HCT116 (cell line): ENCODE data around the gene CTNNA2. TPM values are rescaled to one million over a fixed set of nuclear protein-coding genes. Genes with fewer than 3 reads are reported as not detected.

Source experiments
- ATAC-seq: fragments of 200-7000 bp; cut with Tn5 transposase; 2 replicates; pipeline ENCODE4 v1.9.1; 2020; ENCODE audit warnings: mild to moderate bottlenecking, moderate library complexity
- BruUV-seq: library from RNA; stranded (reverse); fragments of 400-500 nt; replicated peaks from 2 replicates; lab custom pipeline; 2021; lab: Mats Ljungman, UMichigan
- CTCF ChIA-PET: fragments of 300-600 bp; sonication (Branson Sonifier 250); formaldehyde crosslinking; loops from one replicate; lab custom pipeline; 2021; ENCODE audit warnings: antibody characterized with exemption; lab: Charles Lee
- POLR2A ChIA-PET: fragments of 300-600, 350-600 bp; sonication (Branson Sonifier 250); formaldehyde crosslinking; loops from one replicate; lab custom pipeline; 2021; ENCODE audit warnings: antibody characterized with exemption; lab: Charles Lee
- RAD21 ChIA-PET, 2 experiments: fragments of 300-600 bp; sonication (Branson Sonifier 250); formaldehyde crosslinking; loops; one replicate each; lab custom pipeline; 2023; ENCODE audit warnings: low total read pairs in 2 of 2; ENCODE audit not compliant: uncharacterized antibody in 2 of 2, unreplicated experiment in 2 of 2, low non-redundant PET in 1 of 2; lab: Charles Lee
- DNase-seq: peaks from one replicate; pipeline ENCODE4 v3.0.0-alpha.2; 2010; ENCODE audit warnings: low read depth, low spot score
- H2AFZ ChIP-seq: fragments of 200-600 bp; shearing (Covaris generic), sonication (generic); 2 replicates; pipeline ENCODE4 v1.6.1; 2017; ENCODE audit warnings: low read depth, mixed run types, mixed read lengths, antibody characterized with exemption, low read length; ENCODE audit not compliant: poor library complexity, severe bottlenecking
- H3K27ac ChIP-seq: 2 replicates; pipeline ENCODE4 v1.5.1; 2012; ENCODE audit warnings: low read depth, low read length
- H3K27me3 ChIP-seq: fragments of 200-600 bp; sonication (generic); 2 replicates; pipeline ENCODE4 v1.6.1; 2016; ENCODE audit warnings: mixed run types, low read length, mixed read lengths; ENCODE audit not compliant: insufficient read depth
- H3K36me3 ChIP-seq, 2 experiments: fragments of 200-500 bp in 1 of 2; fragments of 200-600 bp in 1 of 2; sonication (Bioruptor generic) in 1 of 2; sonication (generic) in 1 of 2; 2 replicates each; pipeline versions ENCODE4 v1.5.1 to v1.6.1; 2014 to 2016; ENCODE audit warnings: low read length in 2 of 2, inconsistent platforms in 1 of 2, mixed read lengths in 1 of 2, mixed run types in 1 of 2; ENCODE audit not compliant: insufficient read depth in 2 of 2, control insufficient read depth in 1 of 2
- H3K4me1 ChIP-seq, 2 experiments: fragments of 200-600 bp in 1 of 2; sonication (generic) in 1 of 2; 2 replicates each; pipeline versions ENCODE4 v1.5.1 to v1.6.1; 2012 to 2017; ENCODE audit warnings: low read length in 2 of 2, inconsistent platforms in 1 of 2, mild to moderate bottlenecking in 1 of 2, mixed read lengths in 1 of 2, mixed run types in 1 of 2, moderate library complexity in 1 of 2; ENCODE audit not compliant: insufficient read depth in 2 of 2, control insufficient read depth in 1 of 2
- H3K4me2 ChIP-seq: fragments of 200-600 bp; sonication (generic); 2 replicates; pipeline ENCODE4 v1.6.1; 2017; ENCODE audit warnings: mixed run types, low read length, mixed read lengths
- H3K4me3 ChIP-seq, 2 experiments: fragments of 200-600 bp in 1 of 2; sonication (generic) in 1 of 2; replicated peaks in 1 of 2; 2 replicates each; pipeline ENCODE4 v1.5.1; 2011 to 2016; ENCODE audit warnings: low read length in 2 of 2, control low read depth in 1 of 2, low read depth in 1 of 2, mild to moderate bottlenecking in 1 of 2, mixed read lengths in 1 of 2, mixed run types in 1 of 2
- H3K79me2 ChIP-seq: fragments of 200-600 bp; sonication (generic); 2 replicates; pipeline ENCODE4 v1.6.1; 2017; ENCODE audit warnings: mild to moderate bottlenecking, mixed run types, low read length, moderate library complexity, mixed read lengths; ENCODE audit not compliant: insufficient read depth
- H3K9ac ChIP-seq: fragments of 200-600 bp; sonication (generic); 2 replicates; pipeline ENCODE4 v1.6.1; 2016; ENCODE audit warnings: low read length, mixed read lengths
- H3K9me2 ChIP-seq: fragments of 200-600 bp; sonication (generic), shearing (Covaris generic); 2 replicates; pipeline ENCODE4 v1.6.1; 2017; ENCODE audit warnings: mixed run types, mild to moderate bottlenecking, moderate library complexity; ENCODE audit not compliant: insufficient read depth
- H3K9me3 ChIP-seq, 2 experiments: fragments of 200-500 bp in 1 of 2; fragments of 200-600 bp in 1 of 2; sonication (Bioruptor generic) in 1 of 2; sonication (generic) in 1 of 2; 2 replicates each; pipeline ENCODE4 v1.6.1; 2014 to 2017; ENCODE audit warnings: low read length in 2 of 2, mixed read lengths in 2 of 2, inconsistent platforms in 1 of 2, low read depth in 1 of 2, mild to moderate bottlenecking in 1 of 2, mixed run types in 1 of 2, moderate library complexity in 1 of 2; ENCODE audit not compliant: control insufficient read depth in 1 of 2, insufficient read depth in 1 of 2
- H4K20me1 ChIP-seq: fragments of 200-600 bp; sonication (generic), shearing (Covaris generic); 2 replicates; pipeline ENCODE4 v1.6.1; 2017; ENCODE audit warnings: mixed run types, mild to moderate bottlenecking, moderate library complexity; ENCODE audit not compliant: insufficient read depth
- CTCF ChIP-seq, 3 experiments: fragments of 200-600 bp in 1 of 3; sonication (generic) in 1 of 3; IDR thresholded peaks in 2 of 3; conservative IDR thresholded peaks in 1 of 3; 2 replicates each; pipeline ENCODE4 v1.5.1; 2012 to 2017; ENCODE audit warnings: low read depth in 2 of 3, low read length in 2 of 3, antibody characterized with exemption in 1 of 3, borderline replicate concordance in 1 of 3, control low read depth in 1 of 3, mild to moderate bottlenecking in 1 of 3, mixed read lengths in 1 of 3, mixed run types in 1 of 3, moderate library complexity in 1 of 3; ENCODE audit not compliant: insufficient read depth in 1 of 3
- EZH2 ChIP-seq: fragments of 200-600 bp; sonication (generic); IDR thresholded peaks from 2 replicates; pipeline ENCODE4 v1.6.1; 2017; ENCODE audit warnings: antibody characterized with exemption, mixed run types
- POLR2A ChIP-seq: IDR thresholded peaks from 2 replicates; pipeline ENCODE4 v1.7.0; 2011; ENCODE audit warnings: borderline replicate concordance; ENCODE audit not compliant: insufficient read depth, insufficient read length; ENCODE audit errors: extremely low read depth
- RAD21 ChIP-seq: IDR thresholded peaks from 2 replicates; pipeline ENCODE4 v1.6.1; 2012; ENCODE audit warnings: low read depth, mild to moderate bottlenecking
- SRF ChIP-seq: IDR thresholded peaks from 2 replicates; pipeline ENCODE4 v1.6.1; 2012; ENCODE audit warnings: low read depth
- YY1 ChIP-seq: IDR thresholded peaks from 2 replicates; pipeline ENCODE4 v1.6.1; 2011; ENCODE audit warnings: low read length, low read depth, moderate library complexity, mild to moderate bottlenecking; ENCODE audit not compliant: insufficient replicate concordance; ENCODE audit errors: extremely low read depth
- intact Hi-C: fragments of 100-400 bp; cut with micrococcal nuclease; formaldehyde crosslinking; loops from 2 replicates; pipeline ENCODE4 v1.10.0; 2022
- total RNA-seq: library from RNA; stranded (reverse); gene quantifications from one replicate; pipeline ENCODE4 v1.2.1, GENCODE V29; 2021; ENCODE audit not compliant: unreplicated experiment
- TF ChIP-seq, protein P1 (sequence below): IDR thresholded peaks from 2 replicates; pipeline ENCODE4 v1.6.1; 2012
- TF ChIP-seq, protein P2 (sequence below): IDR thresholded peaks from 2 replicates; pipeline ENCODE4 v1.6.1; 2011; ENCODE audit warnings: mild to moderate bottlenecking, low read length, moderate library complexity; ENCODE audit not compliant: insufficient replicate concordance; ENCODE audit errors: extremely low read depth
- TF ChIP-seq, protein P3 (sequence below): IDR thresholded peaks from 2 replicates; pipeline ENCODE4 v1.6.1; 2012; ENCODE audit warnings: low read depth

Gene CTNNA2
- total RNA-seq, 1 experiment from 2014 or later, result not detected

GRCh38 chr2:79833235-79833878 is 320.5 kb downstream of the CTNNA2 start:
- no peak for ATAC-seq
- no TSS peak for BruUV-seq

More at GRCh38 chr2:79833235-79833878, 320.5 kb downstream of the CTNNA2 start:
- H3K79me2 ChIP-seq, result no peaks in the 10 kb centered on the region
- no peaks in the 10 kb centered on the region for H3K27me3 ChIP-seq
- CTCF ChIA-PET, result no interaction called here
- no peaks in the 10 kb centered on the region for H4K20me1 ChIP-seq
- intact Hi-C loops, result no loop called here
- no peak overlapping the region for H3K4me2 ChIP-seq
- no peak overlapping the region for H3K9ac ChIP-seq
- no peaks in the 10 kb centered on the region for H3K4me1 ChIP-seq
- no peaks in the 10 kb centered on the region for H3K9me2 ChIP-seq
- no peaks in the 10 kb centered on the region for H3K36me3 ChIP-seq
- no peak overlapping the region for H2AFZ ChIP-seq
- H3K9me3 ChIP-seq, result peaks cover 4 to 38% of the 10 kb centered on the region in 2 experiments; a peak in 3 of 4 replicates
- RAD21 ChIA-PET, result no interaction called here
- TF ChIP-seq, protein P1, sequence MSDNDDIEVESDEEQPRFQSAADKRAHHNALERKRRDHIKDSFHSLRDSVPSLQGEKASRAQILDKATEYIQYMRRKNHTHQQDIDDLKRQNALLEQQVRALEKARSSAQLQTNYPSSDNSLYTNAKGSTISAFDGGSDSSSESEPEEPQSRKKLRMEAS, result no peak
- TF ChIP-seq YY1 (no peak), RAD21 (no peak), SRF (no peak), EZH2 (no peak), POLR2A (no peak), CTCF (IDR thresholded peaks at IDR 0.05 in 2 of 3, conservative IDR thresholded peaks at IDR 0.05 in 1 of 3; ENCODE audit: borderline replicate concordance in 1 of 3, insufficient read depth in 1 of 3, low read depth in 2 of 3, low read length in 2 of 3) (no peak)
- TF ChIP-seq, protein P2, sequence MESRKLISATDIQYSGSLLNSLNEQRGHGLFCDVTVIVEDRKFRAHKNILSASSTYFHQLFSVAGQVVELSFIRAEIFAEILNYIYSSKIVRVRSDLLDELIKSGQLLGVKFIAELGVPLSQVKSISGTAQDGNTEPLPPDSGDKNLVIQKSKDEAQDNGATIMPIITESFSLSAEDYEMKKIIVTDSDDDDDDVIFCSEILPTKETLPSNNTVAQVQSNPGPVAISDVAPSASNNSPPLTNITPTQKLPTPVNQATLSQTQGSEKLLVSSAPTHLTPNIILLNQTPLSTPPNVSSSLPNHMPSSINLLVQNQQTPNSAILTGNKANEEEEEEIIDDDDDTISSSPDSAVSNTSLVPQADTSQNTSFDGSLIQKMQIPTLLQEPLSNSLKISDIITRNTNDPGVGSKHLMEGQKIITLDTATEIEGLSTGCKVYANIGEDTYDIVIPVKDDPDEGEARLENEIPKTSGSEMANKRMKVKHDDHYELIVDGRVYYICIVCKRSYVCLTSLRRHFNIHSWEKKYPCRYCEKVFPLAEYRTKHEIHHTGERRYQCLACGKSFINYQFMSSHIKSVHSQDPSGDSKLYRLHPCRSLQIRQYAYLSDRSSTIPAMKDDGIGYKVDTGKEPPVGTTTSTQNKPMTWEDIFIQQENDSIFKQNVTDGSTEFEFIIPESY, result no peak
- TF ChIP-seq, protein P3, sequence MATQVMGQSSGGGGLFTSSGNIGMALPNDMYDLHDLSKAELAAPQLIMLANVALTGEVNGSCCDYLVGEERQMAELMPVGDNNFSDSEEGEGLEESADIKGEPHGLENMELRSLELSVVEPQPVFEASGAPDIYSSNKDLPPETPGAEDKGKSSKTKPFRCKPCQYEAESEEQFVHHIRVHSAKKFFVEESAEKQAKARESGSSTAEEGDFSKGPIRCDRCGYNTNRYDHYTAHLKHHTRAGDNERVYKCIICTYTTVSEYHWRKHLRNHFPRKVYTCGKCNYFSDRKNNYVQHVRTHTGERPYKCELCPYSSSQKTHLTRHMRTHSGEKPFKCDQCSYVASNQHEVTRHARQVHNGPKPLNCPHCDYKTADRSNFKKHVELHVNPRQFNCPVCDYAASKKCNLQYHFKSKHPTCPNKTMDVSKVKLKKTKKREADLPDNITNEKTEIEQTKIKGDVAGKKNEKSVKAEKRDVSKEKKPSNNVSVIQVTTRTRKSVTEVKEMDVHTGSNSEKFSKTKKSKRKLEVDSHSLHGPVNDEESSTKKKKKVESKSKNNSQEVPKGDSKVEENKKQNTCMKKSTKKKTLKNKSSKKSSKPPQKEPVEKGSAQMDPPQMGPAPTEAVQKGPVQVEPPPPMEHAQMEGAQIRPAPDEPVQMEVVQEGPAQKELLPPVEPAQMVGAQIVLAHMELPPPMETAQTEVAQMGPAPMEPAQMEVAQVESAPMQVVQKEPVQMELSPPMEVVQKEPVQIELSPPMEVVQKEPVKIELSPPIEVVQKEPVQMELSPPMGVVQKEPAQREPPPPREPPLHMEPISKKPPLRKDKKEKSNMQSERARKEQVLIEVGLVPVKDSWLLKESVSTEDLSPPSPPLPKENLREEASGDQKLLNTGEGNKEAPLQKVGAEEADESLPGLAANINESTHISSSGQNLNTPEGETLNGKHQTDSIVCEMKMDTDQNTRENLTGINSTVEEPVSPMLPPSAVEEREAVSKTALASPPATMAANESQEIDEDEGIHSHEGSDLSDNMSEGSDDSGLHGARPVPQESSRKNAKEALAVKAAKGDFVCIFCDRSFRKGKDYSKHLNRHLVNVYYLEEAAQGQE, result no peak
- no peak overlapping the region for H3K27ac ChIP-seq
- POLR2A ChIA-PET, result no interaction called here
- no peak overlapping the region for H3K4me3 ChIP-seq
- DNase-seq, result no peak
